UCSD-AML1 (cell line): ENCODE data around the gene ADAMTS2.

Experiments used
- DNase-seq: peaks from one replicate; lab custom pipeline; 2025; ENCODE audit not compliant: unreplicated experiment; lab: John Stamatoyannopoulos, UW

ADAMTS2 gene

GRCh38 chr5:179268399-179268952, 76.8 kb downstream of the ADAMTS2 start:
- DNase-seq, result no peak

GRCh38 chr5:179267671-179268083, 77.6 kb downstream of the ADAMTS2 start:
- DNase-seq, result no peak

GRCh38 chr5:179267071-179267670, 78.1 kb downstream of the ADAMTS2 start:
- no peak for DNase-seq

GRCh38 chr5:179266291-179267070, 78.8 kb downstream of the ADAMTS2 start:
- DNase-seq, result no peak

- DNase-seq, result no peak
These were observed 79.6 kb downstream of the ADAMTS2 start for GRCh38 chr5:179265514-179266290.

- DNase-seq, result no peak
These were observed 80.3 kb downstream of the ADAMTS2 start for GRCh38 chr5:179264783-179265513.

GRCh38 chr5:179264053-179264782, 81.0 kb downstream of the ADAMTS2 start:
- no peak for DNase-seq

GRCh38 chr5:179263391-179264052, 81.7 kb downstream of the ADAMTS2 start:
- DNase-seq, result no peak

- no peak for DNase-seq
These were observed 82.9 kb downstream of the ADAMTS2 start for GRCh38 chr5:179262126-179262920.

GRCh38 chr5:179261301-179262125, 83.7 kb downstream of the ADAMTS2 start:
- no peak for DNase-seq

GRCh38 chr5:179260324-179261070, 84.8 kb downstream of the ADAMTS2 start:
- no peak for DNase-seq

- DNase-seq, result no peak
These were observed 85.4 kb downstream of the ADAMTS2 start for GRCh38 chr5:179259731-179260323.

- no peak for DNase-seq
These were observed 86.1 kb downstream of the ADAMTS2 start for GRCh38 chr5:179258922-179259730.

- DNase-seq, result no peak
These were observed 87.0 kb downstream of the ADAMTS2 start for GRCh38 chr5:179258001-179258921.

GRCh38 chr5:179257176-179257682, 88.0 kb downstream of the ADAMTS2 start:
- DNase-seq, result no peak
